ENCODE data around the gene MKRN2OS. TPM values are rescaled to one million over a fixed set of nuclear protein-coding genes. Genes with fewer than 3 reads are reported as not detected.
A peak's percentile ranks its signal among the peaks of the same experiment; 100 is the strongest.

Gene MKRN2OS
- total RNA-seq, 1 experiment from 2014 or later: not detected

GRCh38 chr3:12558706-12559105 is 13.4 kb upstream of the MKRN2OS start:
- Mint-ChIP-seq H3K27me3 (ENCODE audit: low read depth) (peaks cover 12% of the 10 kb centered on the region), H3K36me3 (no peaks in the 10 kb centered on the region), H3K4me1 (peaks cover 51% of the 10 kb centered on the region), H3K27ac (no peak overlapping the region), H3K4me3 (peak overlapping the region; percentile 81), H3K9me3 (no peaks in the 10 kb centered on the region)
- ChIA-PET CTCF (no interaction called here), POLR2A (no interaction called here)
- no peak for TF ChIP-seq PREB (CRISPR knock-in tag; IDR thresholded peaks at IDR 0.05; ENCODE audit: borderline replicate concordance)
- TF ChIP-seq PRRX2 (CRISPR knock-in tag; IDR thresholded peaks at IDR 0.05): no peak
- no peak for TF ChIP-seq FOXK1 (CRISPR knock-in tag; IDR thresholded peaks at IDR 0.05)
- no peak for TF ChIP-seq HMGA2 (CRISPR knock-in tag; IDR thresholded peaks at IDR 0.05)
- TF ChIP-seq SOX15 (CRISPR knock-in tag; IDR thresholded peaks at IDR 0.05): no peak
- TF ChIP-seq, protein P1, sequence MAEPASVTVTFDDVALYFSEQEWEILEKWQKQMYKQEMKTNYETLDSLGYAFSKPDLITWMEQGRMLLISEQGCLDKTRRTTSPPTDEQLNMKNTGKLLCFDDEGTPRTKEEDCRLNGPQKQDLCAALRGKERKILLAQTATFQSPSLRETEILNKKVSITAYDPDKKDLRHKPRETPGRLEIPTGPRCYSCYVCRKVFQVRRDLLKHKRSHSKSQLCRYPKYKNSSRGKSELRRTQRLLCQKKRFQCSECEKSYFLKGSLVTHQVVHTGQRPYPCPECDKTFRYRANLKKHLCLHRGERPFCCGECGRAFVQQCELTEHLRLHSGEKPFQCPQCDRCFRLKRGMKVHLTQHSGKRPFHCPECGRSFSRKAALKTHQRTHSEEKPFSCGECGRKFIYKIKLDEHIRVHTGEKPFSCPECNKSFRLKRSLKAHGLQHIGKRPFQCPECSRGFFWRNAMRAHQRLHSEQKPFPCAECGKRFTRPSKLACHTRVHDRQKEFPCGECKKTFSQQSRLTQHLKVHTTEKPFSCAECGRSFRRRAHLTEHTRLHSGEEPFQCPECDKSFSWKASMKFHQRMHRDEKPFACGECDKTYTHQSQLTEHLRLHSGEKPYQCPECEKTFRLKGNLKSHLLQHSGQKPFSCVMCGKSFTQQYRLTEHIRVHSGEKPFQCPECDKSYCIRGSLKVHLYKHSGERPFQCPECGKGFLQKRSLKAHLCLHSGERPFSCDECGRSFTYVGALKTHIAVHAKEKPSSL (CRISPR knock-in tag; conservative IDR thresholded peaks at IDR 0.05): no peak
- no peak for TF ChIP-seq JUN (CRISPR knock-in tag; IDR thresholded peaks at IDR 0.05)
- TF ChIP-seq, protein P2, sequence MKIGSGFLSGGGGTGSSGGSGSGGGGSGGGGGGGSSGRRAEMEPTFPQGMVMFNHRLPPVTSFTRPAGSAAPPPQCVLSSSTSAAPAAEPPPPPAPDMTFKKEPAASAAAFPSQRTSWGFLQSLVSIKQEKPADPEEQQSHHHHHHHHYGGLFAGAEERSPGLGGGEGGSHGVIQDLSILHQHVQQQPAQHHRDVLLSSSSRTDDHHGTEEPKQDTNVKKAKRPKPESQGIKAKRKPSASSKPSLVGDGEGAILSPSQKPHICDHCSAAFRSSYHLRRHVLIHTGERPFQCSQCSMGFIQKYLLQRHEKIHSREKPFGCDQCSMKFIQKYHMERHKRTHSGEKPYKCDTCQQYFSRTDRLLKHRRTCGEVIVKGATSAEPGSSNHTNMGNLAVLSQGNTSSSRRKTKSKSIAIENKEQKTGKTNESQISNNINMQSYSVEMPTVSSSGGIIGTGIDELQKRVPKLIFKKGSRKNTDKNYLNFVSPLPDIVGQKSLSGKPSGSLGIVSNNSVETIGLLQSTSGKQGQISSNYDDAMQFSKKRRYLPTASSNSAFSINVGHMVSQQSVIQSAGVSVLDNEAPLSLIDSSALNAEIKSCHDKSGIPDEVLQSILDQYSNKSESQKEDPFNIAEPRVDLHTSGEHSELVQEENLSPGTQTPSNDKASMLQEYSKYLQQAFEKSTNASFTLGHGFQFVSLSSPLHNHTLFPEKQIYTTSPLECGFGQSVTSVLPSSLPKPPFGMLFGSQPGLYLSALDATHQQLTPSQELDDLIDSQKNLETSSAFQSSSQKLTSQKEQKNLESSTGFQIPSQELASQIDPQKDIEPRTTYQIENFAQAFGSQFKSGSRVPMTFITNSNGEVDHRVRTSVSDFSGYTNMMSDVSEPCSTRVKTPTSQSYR (CRISPR knock-in tag; IDR thresholded peaks at IDR 0.05): no peak
- no peak for TF ChIP-seq PRDM15 (CRISPR knock-in tag; IDR thresholded peaks at IDR 0.05)
- no peak for TF ChIP-seq ETV6 (CRISPR knock-in tag; IDR thresholded peaks at IDR 0.05)
- no peak for TF ChIP-seq ZSCAN18 (CRISPR knock-in tag; IDR thresholded peaks at IDR 0.05)
- TF ChIP-seq TP53 (CRISPR knock-in tag; IDR thresholded peaks at IDR 0.05): no peak
- no peak for TF ChIP-seq ATF1 (CRISPR knock-in tag; IDR thresholded peaks at IDR 0.05)
- no peak for TF ChIP-seq FOXJ3 (CRISPR knock-in tag; IDR thresholded peaks at IDR 0.05; ENCODE audit: borderline replicate concordance)
- DNase-seq (ENCODE audit: low spot score) (no peak), ATAC-seq (no peak)

- POLR2A ChIA-PET: interaction anchor here (0.5 to 1.0 kb wide), 2 partner anchors 15 to 284 kb away, joined by 3 read pairs; partner anchors contain the start of gene RPL32
- DNase-seq (ENCODE audit: low spot score): no peak
These were observed 12.3 kb upstream of the MKRN2OS start for GRCh38 chr3:12557473-12558100.

More at GRCh38 chr3:12557473-12558100, 12.3 kb upstream of the MKRN2OS start:
- Mint-ChIP-seq H3K36me3 (no peaks in the 10 kb centered on the region), H3K4me1 (peaks cover 44% of the 10 kb centered on the region), H3K9me3 (no peaks in the 10 kb centered on the region), H3K27ac (peak overlapping the region; percentile 92), H3K4me3 (peak overlapping the region; percentile 81), H3K27me3 (ENCODE audit: low read depth) (peaks cover 17% of the 10 kb centered on the region)
- ATAC-seq: no peak
- no peak for TF ChIP-seq ATF1 (CRISPR knock-in tag; IDR thresholded peaks at IDR 0.05)
- TF ChIP-seq, protein P3, sequence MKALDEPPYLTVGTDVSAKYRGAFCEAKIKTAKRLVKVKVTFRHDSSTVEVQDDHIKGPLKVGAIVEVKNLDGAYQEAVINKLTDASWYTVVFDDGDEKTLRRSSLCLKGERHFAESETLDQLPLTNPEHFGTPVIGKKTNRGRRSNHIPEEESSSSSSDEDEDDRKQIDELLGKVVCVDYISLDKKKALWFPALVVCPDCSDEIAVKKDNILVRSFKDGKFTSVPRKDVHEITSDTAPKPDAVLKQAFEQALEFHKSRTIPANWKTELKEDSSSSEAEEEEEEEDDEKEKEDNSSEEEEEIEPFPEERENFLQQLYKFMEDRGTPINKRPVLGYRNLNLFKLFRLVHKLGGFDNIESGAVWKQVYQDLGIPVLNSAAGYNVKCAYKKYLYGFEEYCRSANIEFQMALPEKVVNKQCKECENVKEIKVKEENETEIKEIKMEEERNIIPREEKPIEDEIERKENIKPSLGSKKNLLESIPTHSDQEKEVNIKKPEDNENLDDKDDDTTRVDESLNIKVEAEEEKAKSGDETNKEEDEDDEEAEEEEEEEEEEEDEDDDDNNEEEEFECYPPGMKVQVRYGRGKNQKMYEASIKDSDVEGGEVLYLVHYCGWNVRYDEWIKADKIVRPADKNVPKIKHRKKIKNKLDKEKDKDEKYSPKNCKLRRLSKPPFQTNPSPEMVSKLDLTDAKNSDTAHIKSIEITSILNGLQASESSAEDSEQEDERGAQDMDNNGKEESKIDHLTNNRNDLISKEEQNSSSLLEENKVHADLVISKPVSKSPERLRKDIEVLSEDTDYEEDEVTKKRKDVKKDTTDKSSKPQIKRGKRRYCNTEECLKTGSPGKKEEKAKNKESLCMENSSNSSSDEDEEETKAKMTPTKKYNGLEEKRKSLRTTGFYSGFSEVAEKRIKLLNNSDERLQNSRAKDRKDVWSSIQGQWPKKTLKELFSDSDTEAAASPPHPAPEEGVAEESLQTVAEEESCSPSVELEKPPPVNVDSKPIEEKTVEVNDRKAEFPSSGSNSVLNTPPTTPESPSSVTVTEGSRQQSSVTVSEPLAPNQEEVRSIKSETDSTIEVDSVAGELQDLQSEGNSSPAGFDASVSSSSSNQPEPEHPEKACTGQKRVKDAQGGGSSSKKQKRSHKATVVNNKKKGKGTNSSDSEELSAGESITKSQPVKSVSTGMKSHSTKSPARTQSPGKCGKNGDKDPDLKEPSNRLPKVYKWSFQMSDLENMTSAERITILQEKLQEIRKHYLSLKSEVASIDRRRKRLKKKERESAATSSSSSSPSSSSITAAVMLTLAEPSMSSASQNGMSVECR (CRISPR knock-in tag; IDR thresholded peaks at IDR 0.05; ENCODE audit: borderline replicate concordance): 0 out of 2 replicates have a peak, but pooled peaks have one; percentile 1
- CTCF ChIA-PET: no interaction called here

All from WTC11 (cell line).